H9 (cell line): ENCODE results near the gene THEM5. TPM values are rescaled to one million over a fixed set of nuclear protein-coding genes. Genes with fewer than 3 reads are reported as not detected.

Source experiments
- DNase-seq: peaks from one replicate; pipeline ENCODE4 v3.0.0-alpha.2; 2017
- H2AFZ ChIP-seq: one replicate; pipeline ENCODE4 v1.6.1; 2013; ENCODE audit warnings: mild to moderate bottlenecking, low read length, control low read depth, moderate library complexity
- H2AK5ac ChIP-seq: 2 replicates; pipeline ENCODE4 v1.6.1; 2013; ENCODE audit warnings: low read length, control low read depth, mixed read lengths; ENCODE audit not compliant: insufficient read length
- H2BK120ac ChIP-seq: one replicate; pipeline ENCODE4 v1.6.1; 2013; ENCODE audit warnings: low read depth, mild to moderate bottlenecking, low read length, control low read depth, inconsistent platforms; ENCODE audit not compliant: poor library complexity, severe bottlenecking
- H2BK12ac ChIP-seq: 2 replicates; pipeline ENCODE4 v1.6.1; 2013; ENCODE audit warnings: low read length, control low read depth, mixed read lengths, low read depth; ENCODE audit not compliant: insufficient read length
- H2BK15ac ChIP-seq: 2 replicates; pipeline ENCODE4 v1.6.1; 2013; ENCODE audit warnings: low read depth, low read length, control low read depth
- H2BK20ac ChIP-seq: one replicate; pipeline ENCODE4 v1.6.1; 2013; ENCODE audit warnings: low read depth, mild to moderate bottlenecking, low read length, control low read depth, inconsistent platforms; ENCODE audit not compliant: poor library complexity, severe bottlenecking
- H2BK5ac ChIP-seq: 2 replicates; pipeline ENCODE4 v1.6.1; 2013; ENCODE audit warnings: low read length, control low read depth, mixed read lengths; ENCODE audit not compliant: insufficient read length
- H3K14ac ChIP-seq: 2 replicates; pipeline ENCODE4 v1.6.1; 2013; ENCODE audit warnings: low read length, control low read depth; ENCODE audit not compliant: insufficient read depth
- H3K18ac ChIP-seq: 2 replicates; pipeline ENCODE4 v1.6.1; 2013; ENCODE audit warnings: low read depth, mild to moderate bottlenecking, mixed read lengths, low read length, control low read depth; ENCODE audit not compliant: insufficient read length
- H3K23ac ChIP-seq: 2 replicates; pipeline ENCODE4 v1.6.1; 2013; ENCODE audit warnings: low read length, control low read depth, mixed read lengths, low read depth; ENCODE audit not compliant: insufficient read length
- H3K23me2 ChIP-seq: 2 replicates; pipeline ENCODE4 v1.6.1; 2013; ENCODE audit warnings: low read depth, mild to moderate bottlenecking, mixed read lengths, low read length, control low read depth; ENCODE audit not compliant: insufficient read length, poor library complexity, severe bottlenecking
- H3K27ac ChIP-seq: 2 replicates; pipeline ENCODE4 v1.5.1; 2013; ENCODE audit warnings: low read length, control low read depth, mixed read lengths, low read depth; ENCODE audit not compliant: insufficient read length
- H3K27me3 ChIP-seq: 2 replicates; pipeline ENCODE4 v1.6.1; 2013; ENCODE audit warnings: low read length, control low read depth, inconsistent platforms; ENCODE audit not compliant: insufficient read depth
- H3K4ac ChIP-seq: 2 replicates; pipeline ENCODE4 v1.6.1; 2013; ENCODE audit warnings: low read depth, mild to moderate bottlenecking, control low read depth, inconsistent platforms, low read length, moderate library complexity
- H3K4me1 ChIP-seq: 2 replicates; pipeline ENCODE4 v1.6.1; 2013; ENCODE audit warnings: low read length, control low read depth, inconsistent platforms; ENCODE audit not compliant: insufficient read depth
- H3K4me2 ChIP-seq: 2 replicates; pipeline ENCODE4 v1.6.1; 2013; ENCODE audit warnings: low read length, control low read depth, mixed read lengths; ENCODE audit not compliant: insufficient read length, insufficient read depth
- H3K56ac ChIP-seq: 2 replicates; pipeline ENCODE4 v1.6.1; 2013; ENCODE audit warnings: low read depth, mild to moderate bottlenecking, mixed read lengths, low read length, control low read depth; ENCODE audit not compliant: insufficient read length
- H3K79me1 ChIP-seq: 2 replicates; pipeline ENCODE4 v1.6.1; 2013; ENCODE audit warnings: low read depth, mild to moderate bottlenecking, moderate library complexity, low read length, control low read depth, inconsistent platforms; ENCODE audit not compliant: insufficient read depth, poor library complexity, severe bottlenecking
- H3K79me2 ChIP-seq: 2 replicates; pipeline ENCODE4 v1.6.1; 2013; ENCODE audit warnings: low read length, control low read depth, inconsistent platforms; ENCODE audit not compliant: insufficient read depth
- H3K9ac ChIP-seq: 2 replicates; pipeline ENCODE4 v1.6.1; 2013; ENCODE audit warnings: low read length, control low read depth, mixed read lengths; ENCODE audit not compliant: insufficient read length; ENCODE audit errors: extremely low read depth
- H3K9me3 ChIP-seq: one replicate; pipeline ENCODE4 v1.6.1; 2013; ENCODE audit warnings: low read depth, low read length, inconsistent platforms; ENCODE audit not compliant: control insufficient read depth
- H3T11ph ChIP-seq: one replicate; pipeline ENCODE4 v1.6.1; 2013; ENCODE audit warnings: mild to moderate bottlenecking, low read length, control low read depth, inconsistent platforms
- H4K20me1 ChIP-seq: one replicate; pipeline ENCODE4 v1.6.1; 2013; ENCODE audit not compliant: control insufficient read depth, insufficient read length, insufficient read depth
- H4K5ac ChIP-seq: 2 replicates; pipeline ENCODE4 v1.6.1; 2013; ENCODE audit warnings: low read depth, mild to moderate bottlenecking, mixed read lengths, low read length, control low read depth; ENCODE audit not compliant: insufficient read length
- H4K8ac ChIP-seq: replicated peaks from 2 replicates; pipeline ENCODE4 v1.6.1; 2013; ENCODE audit warnings: low read length, control low read depth, mixed read lengths, low read depth; ENCODE audit not compliant: insufficient read length
- H4K91ac ChIP-seq: 2 replicates; pipeline ENCODE4 v1.6.1; 2013; ENCODE audit warnings: low read depth, mild to moderate bottlenecking, moderate library complexity, mixed read lengths, low read length, control low read depth; ENCODE audit not compliant: insufficient read length
- H3K27ac Mint-ChIP-seq, 3 experiments: 2 replicates in 2 of 3; 3 replicates in 1 of 3; pipeline ENCODE4 v1.8.0; 2020 to 2021; ENCODE audit warnings: mixed read lengths in 3 of 3, mild to moderate bottlenecking in 1 of 3, moderate library complexity in 1 of 3
- H3K27me3 Mint-ChIP-seq: 2 replicates; pipeline ENCODE4 v1.8.0; 2021; ENCODE audit warnings: low read depth, mild to moderate bottlenecking, moderate library complexity, mixed read lengths
- H3K36me3 Mint-ChIP-seq, 3 experiments: 2 replicates in 2 of 3; 3 replicates in 1 of 3; pipeline ENCODE4 v1.8.0; 2020 to 2021; ENCODE audit warnings: low read depth in 3 of 3, mixed read lengths in 3 of 3; ENCODE audit not compliant: insufficient read depth in 1 of 3
- H3K4me1 Mint-ChIP-seq, 2 experiments: 2 replicates each; pipeline ENCODE4 v1.8.0; 2020; ENCODE audit warnings: mixed read lengths in 2 of 2
- H3K4me3 Mint-ChIP-seq, 2 experiments: 2 replicates in 1 of 2; 3 replicates in 1 of 2; pipeline ENCODE4 v1.8.0; 2020 to 2021; ENCODE audit warnings: mild to moderate bottlenecking in 2 of 2, mixed read lengths in 2 of 2, moderate library complexity in 1 of 2
- H3K9me3 Mint-ChIP-seq, 2 experiments: 2 replicates in 1 of 2; 3 replicates in 1 of 2; pipeline ENCODE4 v1.8.0; 2020; ENCODE audit warnings: mild to moderate bottlenecking in 2 of 2, mixed read lengths in 2 of 2, moderate library complexity in 1 of 2
- WGBS: extraction: QIAGEN DNeasy Blood & Tissue Kit; methylation state at CpG from one replicate; pipeline ENCODE4 v1.1.7; 2013; ENCODE audit warnings: missing lambda C conversion rate, low lambda C conversion rate, mixed read lengths; ENCODE audit not compliant: insufficient read length; ENCODE audit errors: extremely low coverage; 5-methylcytosine and 5-hydroxymethylcytosine counted together
- total RNA-seq: library from RNA; stranded (reverse); gene quantifications from 2 replicates; pipeline ENCODE4 v1.2.1, GENCODE V29; 2021
- TF ChIP-seq, protein P1 (sequence below): fragments of 200-600 bp; sonication (generic); conservative IDR thresholded peaks from 3 replicates; pipeline ENCODE4 v1.8.0; 2021; ENCODE audit warnings: antibody characterized with exemption, mild to moderate bottlenecking

THEM5 gene
- total RNA-seq, 1 experiment from 2014 or later: not detected

DNA sequence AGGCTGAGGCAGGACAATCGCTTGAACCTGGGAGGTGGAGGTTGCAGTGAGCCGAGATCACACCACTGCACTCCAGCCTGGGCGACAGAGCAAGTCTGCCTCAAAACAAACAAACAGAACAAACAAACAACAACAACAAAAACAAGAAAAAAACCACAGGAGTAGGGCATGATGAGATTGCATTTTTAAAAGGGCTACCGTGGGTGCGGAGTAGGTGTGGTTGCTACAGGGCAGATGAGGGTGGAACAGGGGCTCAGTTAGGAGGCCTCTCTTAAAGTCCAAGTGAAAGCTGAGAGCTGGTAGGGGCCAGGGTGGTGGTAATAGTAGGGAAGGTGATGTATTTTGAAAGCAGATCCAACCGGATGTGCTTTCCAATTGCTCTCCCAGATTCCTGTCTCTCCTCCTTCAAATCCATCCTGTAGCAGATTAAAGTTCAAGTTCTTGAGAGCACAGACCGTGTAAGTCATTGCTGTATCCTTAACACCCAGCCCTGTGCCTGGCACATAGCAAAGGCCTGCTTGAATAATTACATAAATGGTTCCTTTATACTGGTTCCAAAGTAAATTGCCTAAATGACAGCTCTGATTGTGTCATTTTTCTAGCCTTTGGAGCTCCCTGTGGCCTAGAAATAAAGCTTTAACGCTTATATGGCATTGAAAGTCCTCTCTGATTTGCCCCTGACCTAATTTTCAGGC, 44.1 kb downstream of the THEM5 start:
- no peaks in the 10 kb centered on the region for H3K36me3 Mint-ChIP-seq
- 0 out of 2 replicates have a peak, but pooled peaks cover 2% of the 10 kb centered on the region for H3K27me3 ChIP-seq

More for the DNA sequence above, 44.1 kb downstream of the THEM5 start:
- Histone ChIP-seq H3K14ac (no peak overlapping the region), H2BK120ac (no peak overlapping the region), H3K79me1 (no peaks in the 10 kb centered on the region), H3K27ac (no peak overlapping the region), H3K23ac (no peak overlapping the region), H3K9ac (no peak overlapping the region), H3K4ac (no peak overlapping the region), H3K4me2 (no peak overlapping the region), H4K20me1 (no peaks in the 10 kb centered on the region), H3K9me3 (no peaks in the 10 kb centered on the region), H2BK20ac (no peak overlapping the region), H2AFZ (no peak overlapping the region), H4K8ac (no peak overlapping the region), H2AK5ac (no peak overlapping the region), H4K5ac (no peak overlapping the region), H3K18ac (no peak overlapping the region), H4K91ac (no peak overlapping the region), H3K56ac (no peak overlapping the region), H3K4me1 (no peaks in the 10 kb centered on the region; the same call in 1 of the 2 replicates), H3T11ph (peak overlapping the region; percentile 10), H3K23me2 (no peaks in the 10 kb centered on the region), H2BK12ac (no peak overlapping the region), H3K79me2 (no peaks in the 10 kb centered on the region), H2BK15ac (no peak overlapping the region), H2BK5ac (no peak overlapping the region)
- Mint-ChIP-seq H3K9me3 (no peaks in the 10 kb centered on the region), H3K4me1 (peaks cover 22% of the 10 kb centered on the region in 2 experiments), H3K27me3 (peaks cover 2% of the 10 kb centered on the region; the same call in 1 of the 2 replicates), H3K27ac (peak overlapping the region in 2 of 3 experiments; percentile 77 to 84), H3K4me3 (no peak overlapping the region)
- WGBS: no CpG with 5 or more reads among the region's 8 CpGs
- TF ChIP-seq, protein P1, sequence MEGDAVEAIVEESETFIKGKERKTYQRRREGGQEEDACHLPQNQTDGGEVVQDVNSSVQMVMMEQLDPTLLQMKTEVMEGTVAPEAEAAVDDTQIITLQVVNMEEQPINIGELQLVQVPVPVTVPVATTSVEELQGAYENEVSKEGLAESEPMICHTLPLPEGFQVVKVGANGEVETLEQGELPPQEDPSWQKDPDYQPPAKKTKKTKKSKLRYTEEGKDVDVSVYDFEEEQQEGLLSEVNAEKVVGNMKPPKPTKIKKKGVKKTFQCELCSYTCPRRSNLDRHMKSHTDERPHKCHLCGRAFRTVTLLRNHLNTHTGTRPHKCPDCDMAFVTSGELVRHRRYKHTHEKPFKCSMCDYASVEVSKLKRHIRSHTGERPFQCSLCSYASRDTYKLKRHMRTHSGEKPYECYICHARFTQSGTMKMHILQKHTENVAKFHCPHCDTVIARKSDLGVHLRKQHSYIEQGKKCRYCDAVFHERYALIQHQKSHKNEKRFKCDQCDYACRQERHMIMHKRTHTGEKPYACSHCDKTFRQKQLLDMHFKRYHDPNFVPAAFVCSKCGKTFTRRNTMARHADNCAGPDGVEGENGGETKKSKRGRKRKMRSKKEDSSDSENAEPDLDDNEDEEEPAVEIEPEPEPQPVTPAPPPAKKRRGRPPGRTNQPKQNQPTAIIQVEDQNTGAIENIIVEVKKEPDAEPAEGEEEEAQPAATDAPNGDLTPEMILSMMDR: no peak
- no peak for DNase-seq
